Ramos (cell line): ENCODE measurements around the gene POC1A.

Source experiments
- in situ Hi-C: fragments of 300-500 bp; cut with MboI; formaldehyde crosslinking; loops from one replicate; pipeline ENCODE4 v1.14.3; 2022; ENCODE audit warnings: low sequenced_read_pairs; ENCODE audit not compliant: unreplicated experiment

The POC1A gene

DNA sequence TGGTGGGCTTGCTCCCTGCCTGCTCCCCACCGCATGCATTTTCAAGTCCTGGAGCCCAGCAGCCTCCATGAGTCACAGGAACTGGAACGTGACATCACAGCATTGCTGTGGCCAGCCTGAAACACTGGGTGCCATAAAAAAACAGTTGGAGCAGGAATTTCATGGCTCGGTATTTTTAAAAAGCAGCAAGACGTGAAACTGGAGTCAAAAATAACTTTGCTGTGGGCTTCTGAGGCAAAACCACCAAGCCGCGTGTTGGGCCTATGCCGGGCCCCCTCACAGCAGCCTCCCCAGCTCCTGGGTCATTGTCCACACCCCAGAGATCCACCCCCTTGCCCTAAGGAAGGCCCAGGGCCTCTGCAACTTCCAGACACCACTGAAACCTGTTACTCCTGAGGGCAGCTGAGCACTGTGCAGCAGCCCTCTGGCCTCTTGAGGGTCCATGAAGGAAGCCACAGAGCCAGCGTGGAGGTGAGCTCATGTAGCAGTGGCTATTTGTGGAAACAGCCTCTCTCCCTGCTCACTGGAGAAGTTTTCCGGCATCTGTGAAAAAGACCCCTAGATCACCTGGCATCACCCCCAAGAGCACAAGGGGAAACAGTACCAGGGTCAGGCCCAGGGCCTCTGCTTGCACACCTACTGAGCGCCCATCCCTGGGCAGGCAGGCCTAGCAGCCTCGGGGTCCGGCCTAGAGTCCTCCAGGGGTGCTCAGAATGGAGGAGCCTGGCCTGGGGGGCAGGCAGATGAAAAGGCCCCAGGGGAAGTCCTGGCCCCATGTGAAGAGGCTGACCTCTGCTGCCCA is 63.9 kb downstream of the POC1A start:
- in situ Hi-C loops, result no loop called here

DNA sequence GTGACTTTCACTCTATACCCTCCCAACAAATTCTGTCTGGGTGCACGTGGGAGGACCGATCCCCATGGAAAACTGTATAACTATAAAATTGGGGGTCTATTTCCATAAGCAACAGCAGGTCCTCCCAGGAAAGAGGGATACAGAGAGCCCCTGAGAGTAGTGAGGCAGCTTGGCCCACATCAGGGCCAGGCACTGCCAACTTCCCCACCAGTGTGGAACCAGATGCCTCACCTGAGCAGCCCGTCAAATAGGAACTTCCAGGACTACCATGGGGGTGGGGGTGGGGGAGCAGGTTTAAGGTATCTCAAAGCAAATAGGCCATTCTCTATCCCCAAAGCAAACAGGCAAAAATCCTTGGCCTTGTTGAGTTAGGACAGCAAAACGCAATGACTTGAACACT is 64.5 kb downstream of the POC1A start:
- in situ Hi-C loops, result no loop called here

DNA sequence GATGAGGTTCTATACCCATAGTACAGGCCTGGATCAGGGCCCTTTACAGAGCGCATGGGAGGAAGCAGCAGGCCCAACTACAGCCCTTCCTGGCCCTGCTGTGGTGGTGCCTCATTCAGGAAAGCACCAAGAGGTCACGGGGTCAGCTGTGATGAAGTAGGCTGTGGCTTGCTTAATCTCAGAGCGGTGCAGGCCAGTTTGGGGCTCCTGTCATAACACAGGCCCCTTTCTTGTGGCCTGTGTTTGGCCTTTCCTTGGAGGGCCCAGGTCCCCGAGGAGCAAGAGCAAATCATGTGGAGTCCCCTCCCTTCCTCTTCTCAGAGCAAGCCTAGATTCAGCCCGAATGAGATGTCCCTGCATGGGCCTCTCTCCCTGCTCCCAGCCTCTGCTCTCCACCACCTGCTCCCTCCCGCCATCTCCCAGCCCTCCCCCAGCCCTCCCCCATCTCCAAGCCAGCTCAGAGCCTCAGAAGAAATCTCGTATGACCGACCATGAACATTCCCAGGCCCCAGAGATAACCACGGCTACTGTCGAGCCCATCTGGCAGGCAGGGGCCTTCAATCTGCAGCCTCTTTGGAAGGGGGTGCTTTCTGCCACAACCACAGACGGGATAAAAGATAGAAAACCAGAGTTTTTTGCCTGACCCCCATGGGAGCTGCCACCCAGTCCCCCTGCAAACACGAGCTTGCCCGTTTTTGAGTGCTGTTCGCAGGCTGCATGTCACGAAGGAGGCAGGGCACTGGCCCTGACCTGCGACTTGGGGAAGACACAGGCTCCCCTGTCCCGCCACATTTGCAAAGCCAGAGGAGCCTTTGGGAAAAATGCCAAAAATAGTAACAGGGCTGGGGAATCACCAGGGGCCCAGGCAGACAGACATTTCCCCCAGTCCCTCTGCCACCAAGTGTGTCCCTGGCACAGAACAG is 65.5 kb downstream of the POC1A start:
- in situ Hi-C loops, result no loop called here

DNA sequence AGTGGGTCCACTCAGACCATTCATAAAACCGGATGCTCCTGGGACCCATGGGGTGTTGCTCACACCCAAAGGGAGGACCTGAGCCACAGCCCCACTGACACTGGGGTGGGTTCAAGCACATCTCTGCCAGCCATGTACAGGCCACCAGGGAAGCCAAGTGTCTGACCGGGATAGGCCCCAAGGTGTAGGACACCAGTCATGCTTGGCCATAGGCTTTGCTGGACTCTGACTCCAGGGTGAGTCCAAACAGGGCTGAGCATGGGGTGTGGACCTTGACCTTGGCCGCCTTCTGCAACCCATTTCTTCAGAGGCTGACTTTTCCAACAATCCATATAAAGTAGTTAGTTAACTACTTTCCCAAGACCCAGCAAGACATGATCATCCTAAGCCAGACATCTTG is 66.5 kb downstream of the POC1A start:
- in situ Hi-C loops, result no loop called here

DNA sequence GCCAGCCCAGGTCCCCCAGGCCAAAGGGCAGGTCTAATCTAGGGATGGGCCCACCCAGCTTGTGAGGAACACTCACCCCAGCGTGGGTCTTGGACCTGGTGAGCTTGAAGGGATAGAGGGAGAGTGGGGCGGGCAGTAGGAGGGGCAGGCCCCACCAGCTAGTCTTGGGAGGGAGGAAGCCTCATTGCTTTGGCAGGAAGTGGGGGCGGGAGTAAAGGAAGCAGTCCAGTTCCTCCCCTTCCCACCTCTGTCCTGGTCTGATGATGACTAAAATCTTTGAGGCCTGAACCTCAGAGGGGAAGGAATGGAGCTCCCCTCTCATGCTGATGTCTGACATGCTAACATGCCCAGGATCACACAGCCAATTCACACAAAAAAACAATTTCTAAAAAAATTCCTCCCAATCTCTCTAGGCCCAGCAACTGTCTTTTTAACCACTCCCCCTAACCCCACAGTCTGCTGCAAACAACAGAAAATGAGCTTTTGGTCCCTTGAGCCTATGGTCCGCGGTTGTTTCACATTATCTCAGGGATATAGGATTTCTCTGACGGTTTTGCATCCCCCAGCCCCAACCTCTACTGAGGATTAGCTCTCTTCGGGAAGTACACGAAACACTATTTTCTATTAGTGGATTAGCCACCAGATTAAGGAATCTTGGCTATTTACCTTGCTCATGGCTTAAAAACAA is 67.1 kb downstream of the POC1A start:
- in situ Hi-C loops, result no loop called here

DNA sequence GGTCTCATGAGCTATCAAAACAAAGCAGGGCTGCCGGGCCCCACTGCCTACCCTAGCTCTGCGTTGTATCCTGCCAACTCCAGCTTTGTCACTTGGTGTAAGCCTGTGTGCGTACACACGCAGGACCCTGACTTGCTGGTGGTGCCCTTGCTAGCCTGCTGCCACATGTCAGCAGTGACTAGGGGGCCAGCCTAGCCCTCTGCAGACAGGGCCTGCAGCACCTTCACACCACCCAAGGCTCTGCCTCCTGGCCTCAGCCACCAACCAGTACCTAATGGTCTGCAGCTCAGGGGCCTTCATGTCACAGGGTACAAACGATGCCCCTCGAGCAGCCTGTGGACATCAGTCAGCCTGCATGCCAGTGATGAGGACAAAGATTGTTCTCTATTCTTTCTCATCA is 67.8 kb downstream of the POC1A start:
- in situ Hi-C loops, result no loop called here

DNA sequence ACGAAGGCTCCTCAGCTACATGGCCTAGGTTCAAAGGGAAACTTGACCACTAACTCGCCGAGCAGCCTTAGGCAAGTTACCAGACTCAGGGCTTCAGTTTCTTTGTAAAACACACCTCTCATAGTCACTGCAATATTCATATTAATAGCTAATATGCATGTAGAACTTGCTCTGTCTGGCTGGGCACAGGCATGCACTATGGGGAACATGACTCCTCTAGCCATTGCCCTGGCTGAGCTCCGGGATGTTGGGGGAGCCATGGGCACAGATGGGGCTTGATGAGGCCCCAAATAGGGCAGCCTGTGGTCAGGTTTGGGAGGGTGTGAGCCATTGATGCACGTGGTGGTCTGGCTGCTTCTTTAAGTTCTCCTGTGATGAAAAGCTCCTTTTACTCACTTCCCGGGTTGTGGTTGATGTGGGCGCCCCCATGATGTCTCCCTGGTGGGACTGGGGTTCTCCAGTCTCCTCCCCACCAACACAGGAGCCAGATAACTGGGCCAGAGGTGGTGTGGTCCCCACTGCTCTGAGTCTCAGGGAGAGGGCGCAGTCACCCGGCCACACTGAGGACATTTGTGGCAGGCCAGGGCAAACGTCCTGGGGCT is 68.4 kb downstream of the POC1A start:
- in situ Hi-C loops, result no loop called here

DNA sequence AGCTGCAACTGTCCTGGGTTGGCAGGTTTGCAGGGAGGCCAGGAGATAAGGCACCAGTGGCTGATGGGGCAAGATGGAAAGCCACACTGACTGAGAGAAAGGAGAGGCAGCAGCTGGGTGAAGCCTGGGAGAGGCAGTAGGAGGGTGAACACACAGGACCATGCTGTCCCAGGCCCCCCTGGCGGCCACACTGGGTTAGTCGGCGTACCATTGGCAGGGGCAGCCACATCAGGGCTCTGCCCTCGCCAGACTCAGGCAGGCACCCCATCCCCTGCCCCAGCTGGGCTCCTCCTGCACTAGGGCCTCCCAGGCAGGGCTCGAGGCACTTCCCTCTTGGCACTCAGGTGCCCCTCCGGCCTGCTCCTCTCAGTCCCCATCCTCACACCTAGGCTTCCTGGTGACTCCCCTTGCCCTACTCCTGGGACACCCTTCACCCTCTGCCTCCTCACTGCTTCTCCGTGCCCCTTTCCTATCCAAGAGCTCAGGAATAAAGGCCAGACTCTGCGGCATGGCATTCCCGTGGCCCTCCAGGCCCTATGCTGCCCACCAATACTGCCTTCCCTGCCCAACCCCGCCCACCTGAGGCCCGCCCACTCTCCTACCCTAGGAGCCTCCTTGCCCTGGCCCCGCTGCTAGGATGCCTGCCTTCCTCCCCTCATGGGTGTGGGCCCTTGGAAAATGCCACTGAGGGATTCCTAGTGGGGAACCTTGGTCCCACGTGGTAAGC is 69.1 kb downstream of the POC1A start:
- in situ Hi-C loops, result no loop called here

DNA sequence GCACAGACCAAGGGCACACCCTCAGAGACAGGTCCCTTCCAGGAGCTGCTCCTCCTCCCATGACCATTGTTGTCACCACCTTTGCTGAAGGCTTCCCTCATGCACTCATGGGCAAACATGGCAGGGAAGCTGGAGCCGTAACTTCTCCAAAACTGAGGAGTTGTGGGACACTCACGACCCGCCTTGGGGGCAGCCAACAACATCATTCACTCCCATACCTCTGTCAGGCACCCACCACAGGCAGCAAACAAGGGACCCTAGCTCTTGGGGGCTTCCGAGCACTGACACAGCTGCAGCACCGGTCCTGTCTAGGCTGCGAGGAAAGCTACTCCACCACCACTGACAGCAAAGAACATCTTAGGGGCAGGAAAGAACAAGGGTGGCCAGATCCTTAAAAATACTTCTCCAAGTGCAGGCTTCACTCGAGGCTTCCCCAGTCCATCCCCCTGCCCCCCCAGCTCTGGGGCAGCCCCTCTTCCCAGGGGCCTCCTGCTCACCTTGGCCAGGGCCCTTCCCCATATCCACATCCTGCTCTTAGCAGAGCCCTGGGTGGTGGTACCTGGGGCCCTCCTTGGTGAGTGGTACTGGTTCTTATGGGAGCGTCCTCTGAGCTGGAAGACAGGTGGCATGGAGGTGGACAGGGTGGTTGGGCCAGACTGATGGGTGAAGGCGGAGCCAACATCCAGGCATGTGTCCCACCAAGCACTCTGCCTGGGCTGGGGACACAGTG is 69.8 kb downstream of the POC1A start:
- in situ Hi-C loops, result no loop called here

DNA sequence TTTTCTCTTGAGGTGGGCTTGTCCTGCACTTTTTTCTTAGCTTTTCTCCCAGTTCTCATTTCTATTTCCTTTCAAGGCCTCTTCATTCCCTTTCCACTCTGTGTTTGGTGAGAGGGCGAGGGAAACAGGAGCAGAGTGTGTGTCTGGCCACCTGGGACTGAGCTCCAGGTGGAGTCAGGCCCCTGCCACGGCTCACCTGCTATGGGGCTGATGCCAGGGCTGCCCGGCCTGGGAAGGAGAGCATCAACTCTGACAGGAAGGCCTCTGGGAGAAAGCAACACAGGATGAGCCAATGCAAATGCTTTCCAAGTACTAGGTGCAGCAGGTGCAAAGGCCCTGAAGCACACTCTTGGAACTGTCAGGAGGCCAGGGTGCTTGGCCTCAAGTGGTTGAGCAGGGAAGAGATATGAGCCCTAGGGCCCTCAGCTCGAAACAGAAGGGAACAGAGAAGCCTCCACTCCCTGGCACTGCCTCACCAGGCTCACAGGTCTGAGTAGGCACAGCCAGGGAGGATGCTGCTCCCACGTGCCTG is 70.6 kb downstream of the POC1A start:
- in situ Hi-C loops, result no loop called here

DNA sequence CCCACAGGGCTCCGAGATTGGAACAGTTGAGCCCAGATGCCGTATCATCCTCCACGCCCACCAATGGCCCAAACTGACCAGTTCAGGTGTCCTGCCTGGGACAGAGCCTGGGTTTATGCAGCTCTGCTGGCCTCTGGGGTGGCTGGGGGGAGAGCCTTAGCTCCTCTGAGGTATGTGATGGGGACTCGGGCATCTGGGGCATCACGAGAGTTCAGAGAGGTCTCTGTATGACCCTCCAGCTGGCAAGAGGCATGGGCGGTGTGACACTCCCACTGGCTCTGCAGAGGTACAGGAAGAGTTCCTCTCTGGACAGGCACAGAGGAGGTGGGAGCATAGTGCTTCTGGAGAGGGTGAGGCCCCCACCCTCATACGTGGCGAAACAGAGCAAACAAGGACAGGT is 71.3 kb downstream of the POC1A start:
- in situ Hi-C loops, result no loop called here

DNA sequence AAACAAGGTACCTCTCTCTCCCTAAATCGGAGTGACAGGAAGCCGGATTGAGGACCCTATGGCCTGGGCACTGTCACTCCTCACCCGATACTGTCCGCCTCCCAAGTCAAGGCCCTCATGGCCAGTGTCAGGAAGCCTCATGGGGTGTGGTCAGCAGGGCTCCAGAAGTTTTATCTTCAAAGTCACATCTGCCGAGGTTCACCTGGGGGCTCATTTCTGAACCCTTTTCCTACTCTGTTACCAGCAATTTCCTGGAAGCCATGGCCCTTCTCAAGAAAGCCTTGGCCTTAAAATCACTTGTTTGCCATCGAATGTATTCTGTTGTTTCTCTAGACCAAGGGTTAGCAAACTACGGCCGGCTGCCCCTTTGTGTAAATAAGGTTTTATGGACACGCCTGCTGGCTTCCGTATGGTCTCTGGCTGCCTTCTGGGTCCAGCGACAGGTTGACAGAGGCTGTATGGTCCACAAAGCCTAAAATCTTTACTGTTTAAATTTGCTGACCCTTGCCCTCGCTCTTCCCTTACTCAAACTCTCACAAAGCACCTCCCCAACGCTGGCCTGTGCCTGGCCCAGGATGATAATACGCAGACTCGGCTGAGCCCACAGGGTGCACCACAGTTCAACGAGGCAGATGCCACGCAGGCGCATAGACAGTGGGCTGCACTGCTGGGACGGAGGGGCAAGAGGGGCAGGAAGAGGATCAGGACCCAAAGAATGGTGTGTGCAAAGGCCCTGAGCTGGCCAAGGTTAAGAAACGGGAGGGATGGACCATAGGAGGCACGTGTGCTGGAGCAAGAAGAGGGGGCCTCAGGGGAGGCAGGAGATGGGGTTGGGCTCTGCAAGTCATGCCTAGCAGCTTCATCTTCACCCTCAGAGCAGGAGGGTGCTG is 73.1 kb downstream of the POC1A start:
- in situ Hi-C loops, result no loop called here

DNA sequence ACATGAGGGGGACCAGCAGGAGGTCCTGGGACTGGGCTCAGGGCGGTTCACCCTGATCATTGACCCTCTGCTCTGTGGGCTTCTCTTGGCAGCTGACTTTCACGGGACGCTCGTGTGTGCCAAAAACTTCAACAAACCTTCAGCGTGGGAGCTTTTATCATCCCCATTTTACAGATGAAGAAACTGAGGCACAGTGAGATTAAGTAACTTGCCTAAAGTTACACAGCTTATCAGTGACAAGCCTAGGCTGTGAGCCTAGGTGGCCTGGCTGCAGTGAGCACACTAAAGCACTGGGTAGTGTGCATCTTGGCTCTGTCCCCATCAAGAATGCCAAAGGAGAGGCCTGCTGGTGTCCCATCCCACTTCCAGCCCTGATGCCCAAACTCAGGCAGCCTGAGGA is 74.3 kb downstream of the POC1A start:
- in situ Hi-C loops, result no loop called here

DNA sequence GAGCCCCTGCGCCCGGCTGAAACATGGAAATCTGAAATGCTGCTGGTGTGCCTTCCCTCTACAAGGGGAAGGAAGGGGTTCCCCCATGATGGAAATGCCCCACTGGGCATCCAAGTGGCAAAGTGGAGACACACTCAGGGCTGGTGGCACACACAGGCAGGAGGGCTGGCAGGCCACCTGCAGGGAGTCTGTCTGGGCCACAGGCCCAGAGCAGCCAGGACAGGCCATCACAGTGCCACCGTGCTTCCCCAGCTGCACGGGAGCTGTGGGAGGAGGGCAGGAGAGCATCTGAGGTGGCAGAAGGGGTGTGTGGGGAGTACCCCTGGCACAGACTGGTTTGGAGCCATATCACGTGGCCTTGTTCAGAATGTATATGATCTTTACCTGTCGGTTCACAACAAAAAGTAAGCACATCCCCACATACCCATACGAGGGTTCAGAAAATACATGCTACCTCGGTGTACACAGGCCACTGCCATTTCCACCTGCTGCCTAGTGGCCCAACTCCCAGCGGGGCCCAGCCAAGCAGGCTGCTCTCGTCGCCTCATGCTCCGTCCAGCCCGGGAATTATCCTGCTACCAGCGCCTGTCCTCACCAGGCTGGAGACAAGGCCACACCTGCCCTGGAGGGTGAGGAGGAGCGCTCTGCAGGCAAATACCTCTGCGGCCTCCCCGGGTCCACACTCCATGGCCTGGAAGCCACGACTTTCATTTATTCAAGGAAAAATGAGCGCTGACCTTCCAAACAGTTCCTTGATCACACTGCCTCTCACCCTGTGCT is 75.3 kb downstream of the POC1A start:
- in situ Hi-C loops, result no loop called here

DNA sequence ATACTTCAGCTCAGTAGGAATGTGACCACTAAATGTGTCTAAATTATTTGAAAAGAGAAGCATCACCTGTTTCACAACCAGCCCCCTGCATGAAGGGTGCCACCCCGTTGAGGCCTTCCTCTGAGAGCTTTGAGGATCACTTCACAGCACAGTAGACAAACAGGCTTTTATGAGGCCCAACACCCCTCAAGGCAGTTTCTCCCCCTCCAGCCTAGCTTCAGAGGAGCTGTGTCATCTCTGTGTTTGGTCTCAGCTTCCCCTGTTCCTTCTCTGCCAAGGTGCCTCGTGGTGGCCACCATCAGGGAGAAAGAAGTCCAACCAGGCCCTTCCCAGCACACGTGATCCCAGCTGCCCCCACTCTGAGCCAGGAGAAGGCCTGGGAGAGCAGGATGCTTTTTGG is 76.3 kb downstream of the POC1A start:
- in situ Hi-C loops, result no loop called here

DNA sequence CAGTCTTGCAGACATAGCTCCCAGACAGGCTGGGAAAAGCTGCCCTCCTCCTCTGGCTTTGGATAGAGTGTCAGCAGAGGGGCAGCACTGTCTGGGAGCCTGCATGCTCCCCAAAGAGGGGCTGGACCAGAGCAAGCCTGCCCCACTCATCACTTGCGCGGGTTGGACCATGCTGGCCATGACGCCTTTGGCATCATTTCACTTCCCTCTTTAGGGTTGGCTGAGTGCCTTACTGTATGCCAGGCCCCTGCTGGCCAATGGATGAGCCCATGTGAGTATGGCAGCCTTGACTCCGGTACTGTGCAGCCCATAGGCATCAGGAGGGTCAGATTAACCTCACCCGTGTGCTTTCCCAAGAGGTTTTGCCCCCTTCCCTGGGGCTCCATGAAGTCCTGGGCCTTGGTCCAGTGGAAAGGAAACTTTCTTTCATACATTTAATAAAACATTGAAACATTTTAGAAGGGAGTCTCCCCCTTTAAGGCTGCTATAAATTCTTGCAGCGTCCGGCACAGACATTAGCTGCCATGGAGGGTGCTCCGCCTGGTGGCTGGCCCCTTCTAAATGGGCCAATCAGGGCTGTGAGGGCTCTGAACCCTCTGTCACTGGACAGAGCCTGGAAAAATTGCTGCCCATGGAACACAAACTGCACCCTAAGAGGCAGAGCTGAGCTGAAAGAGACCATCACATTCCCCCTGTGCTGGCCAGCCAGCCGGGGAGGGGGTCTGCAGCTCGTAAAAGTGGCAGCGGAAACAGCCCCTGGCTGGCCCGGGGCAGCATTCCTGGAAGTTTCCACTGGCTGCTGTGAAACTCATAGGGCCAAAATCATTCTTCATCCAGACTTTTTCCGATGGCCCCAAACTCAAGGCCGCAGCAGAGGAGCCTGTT is 77.1 kb downstream of the POC1A start:
- in situ Hi-C loops, result no loop called here
